GM21447 (cell line): Measurements from ENCODE around the gene ADGRB2.

Experiments used
- ATAC-seq: cut with Tn5 transposase; IDR thresholded peaks from one replicate; pipeline ENCODE4 v1.9.1; 2021; ENCODE audit not compliant: unreplicated experiment

ADGRB2 gene

GRCh38 chr1:31683997-31684396 lies 80.1 kb downstream of the ADGRB2 start:
- ATAC-seq = no peak

GRCh38 chr1:31681415-31681814 lies 82.7 kb downstream of the ADGRB2 start:
- ATAC-seq = no peak

- ATAC-seq = no peak
Measured at GRCh38 chr1:31679676-31680230, 84.4 kb downstream of the ADGRB2 start.

GRCh38 chr1:31679091-31679490 lies 85.0 kb downstream of the ADGRB2 start:
- ATAC-seq = no peak

GRCh38 chr1:31678681-31679080 lies 85.5 kb downstream of the ADGRB2 start:
- no peak for ATAC-seq

GRCh38 chr1:31677949-31678348 lies 86.2 kb downstream of the ADGRB2 start:
- no peak for ATAC-seq

GRCh38 chr1:31677401-31677800 lies 86.7 kb downstream of the ADGRB2 start:
- ATAC-seq = no peak
